ENCODE results near the gene SHROOM2.

DNA sequence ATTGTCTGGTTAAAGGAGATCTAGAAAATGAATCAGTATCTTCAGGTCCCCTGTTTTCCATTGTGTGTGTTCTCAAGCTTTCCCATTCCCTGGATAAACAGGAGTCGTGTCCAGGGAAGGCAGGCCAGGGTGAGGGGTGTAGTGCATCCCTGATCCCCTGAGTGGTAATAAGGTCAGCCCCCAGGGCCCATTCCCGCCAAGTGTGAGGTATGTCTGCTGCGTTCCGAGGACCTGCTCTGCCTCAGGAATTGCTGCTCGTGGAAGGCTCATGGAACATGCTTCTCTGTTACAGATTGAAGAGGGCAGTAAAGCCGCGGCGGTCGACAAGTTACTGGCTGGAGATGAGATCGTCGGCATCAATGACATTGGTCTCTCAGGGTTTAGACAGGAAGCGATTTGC, 87.1 kb downstream of the SHROOM2 start:
- TF ChIP-seq CTCF (IDR thresholded peaks at IDR 0.05), result no peak
- TF ChIP-seq POLR2AphosphoS5 (IDR thresholded peaks at IDR 0.05), result no peak

All from gastroesophageal sphincter (tissue), 3 donors.